22Rv1 (cell line): ENCODE measurements around the gene TMEM38B.

ENCODE experiments used
- CTCF ChIP-seq: fragments of 450-650 bp; IDR thresholded peaks from 2 replicates; pipeline ENCODE4 v1.5.1; 2017; ENCODE audit warnings: mild to moderate bottlenecking
- ZFX ChIP-seq: fragments of 450-650 bp; IDR thresholded peaks from 2 replicates; pipeline ENCODE4 v1.6.1; 2017; ENCODE audit warnings: antibody characterized with exemption, borderline replicate concordance

GRCh38 chr9:105683688-105684275 lies 10.6 kb upstream of the TMEM38B start:
- TF ChIP-seq CTCF (no peak), ZFX (no peak)
